Sigmoid colon (tissue), 4 donors: ENCODE results near the gene ARHGEF7.

Source experiments
- EP300 ChIP-seq, 4 donors: sonication (generic); formaldehyde crosslinking; IDR thresholded peaks; one replicate each; pipeline ENCODE4 v1.6.1; 2017; ENCODE audit warnings: antibody characterized with exemption in 4 of 4
- POLR2A ChIP-seq, 2 donors: fragments of 450-650 bp; IDR thresholded peaks; one replicate each; pipeline ENCODE4 v1.6.1; 2016; ENCODE audit warnings: antibody characterized with exemption in 2 of 2, mild to moderate bottlenecking in 2 of 2, moderate library complexity in 2 of 2
- POLR2AphosphoS5 ChIP-seq, 4 donors: sonication (generic); formaldehyde crosslinking; IDR thresholded peaks; one replicate each; pipeline ENCODE4 v1.6.1; 2017; ENCODE audit warnings: antibody characterized with exemption in 4 of 4
- TF ChIP-seq, protein P1 (sequence below), 4 experiments: fragments of 450-650 bp in 3 of 4; fragments of 200-600 bp in 1 of 4; IDR thresholded peaks; one replicate each; pipeline ENCODE4 v1.5.1; 2016 to 2019; ENCODE audit warnings: antibody characterized with exemption in 4 of 4, mild to moderate bottlenecking in 3 of 4, moderate library complexity in 2 of 4

DNA sequence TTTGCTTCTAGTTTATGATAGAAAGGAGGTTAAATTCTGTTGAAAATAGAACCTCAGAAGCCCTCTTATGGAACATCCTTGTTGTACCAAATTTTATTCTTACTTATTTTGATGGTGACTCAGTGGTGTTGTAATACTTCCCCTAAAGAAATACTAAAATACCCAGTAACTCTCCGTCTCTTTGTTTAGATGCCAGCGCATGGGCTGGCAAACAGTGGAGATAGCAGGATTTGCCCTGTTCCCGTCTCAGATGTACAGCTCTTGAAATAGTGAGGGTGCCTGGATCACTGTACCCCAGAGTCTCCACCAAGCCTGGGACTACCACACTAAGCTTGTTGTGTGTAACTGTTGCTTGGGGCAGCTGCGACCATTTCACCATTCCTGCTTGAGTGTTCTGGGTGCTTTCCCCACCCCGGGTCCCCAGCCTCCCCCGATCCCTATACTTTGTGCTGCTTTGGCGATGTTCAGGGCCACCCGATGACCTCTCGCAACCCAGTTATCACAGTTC, 138.3 kb downstream of the ARHGEF7 start:
- TF ChIP-seq EP300 (IDR thresholded peaks at IDR 0.05) (no peak), POLR2A (IDR thresholded peaks at IDR 0.05) (no peak), POLR2AphosphoS5 (IDR thresholded peaks at IDR 0.05) (no peak)
- TF ChIP-seq, protein P1, sequence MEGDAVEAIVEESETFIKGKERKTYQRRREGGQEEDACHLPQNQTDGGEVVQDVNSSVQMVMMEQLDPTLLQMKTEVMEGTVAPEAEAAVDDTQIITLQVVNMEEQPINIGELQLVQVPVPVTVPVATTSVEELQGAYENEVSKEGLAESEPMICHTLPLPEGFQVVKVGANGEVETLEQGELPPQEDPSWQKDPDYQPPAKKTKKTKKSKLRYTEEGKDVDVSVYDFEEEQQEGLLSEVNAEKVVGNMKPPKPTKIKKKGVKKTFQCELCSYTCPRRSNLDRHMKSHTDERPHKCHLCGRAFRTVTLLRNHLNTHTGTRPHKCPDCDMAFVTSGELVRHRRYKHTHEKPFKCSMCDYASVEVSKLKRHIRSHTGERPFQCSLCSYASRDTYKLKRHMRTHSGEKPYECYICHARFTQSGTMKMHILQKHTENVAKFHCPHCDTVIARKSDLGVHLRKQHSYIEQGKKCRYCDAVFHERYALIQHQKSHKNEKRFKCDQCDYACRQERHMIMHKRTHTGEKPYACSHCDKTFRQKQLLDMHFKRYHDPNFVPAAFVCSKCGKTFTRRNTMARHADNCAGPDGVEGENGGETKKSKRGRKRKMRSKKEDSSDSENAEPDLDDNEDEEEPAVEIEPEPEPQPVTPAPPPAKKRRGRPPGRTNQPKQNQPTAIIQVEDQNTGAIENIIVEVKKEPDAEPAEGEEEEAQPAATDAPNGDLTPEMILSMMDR (IDR thresholded peaks at IDR 0.05), result no peak
